HepG2 (cell line): Measurements from ENCODE around the gene VPS25. TPM values are rescaled to one million over a fixed set of nuclear protein-coding genes. Genes with fewer than 3 reads are reported as not detected.

ENCODE experiments used
- CSRNP2 ChIP-seq: sonication (generic); formaldehyde crosslinking; conservative IDR thresholded peaks from 2 replicates; pipeline ENCODE4 v1.8.0; 2022; ENCODE audit warnings: low read depth, missing genetic modification reagents
- ETV5 ChIP-seq: IDR thresholded peaks from 2 replicates; pipeline ENCODE4 v1.6.1; 2018; ENCODE audit warnings: missing biosample characterization, missing genetic modification reagents, inconsistent platforms, borderline replicate concordance
- FOXK1 ChIP-seq: sonication (generic); formaldehyde crosslinking; IDR thresholded peaks from 2 replicates; pipeline ENCODE4 v1.4.0; 2020; ENCODE audit warnings: low read depth, missing genetic modification reagents, borderline replicate concordance
- KAT2B ChIP-seq: fragments of 150-350 bp; IDR thresholded peaks from 2 replicates; pipeline ENCODE4 v1.6.1; 2014; ENCODE audit warnings: low read depth, low read length, borderline replicate concordance
- KLF6 ChIP-seq: IDR thresholded peaks from 2 replicates; pipeline ENCODE4 v1.8.0; 2016; ENCODE audit warnings: missing biosample characterization, missing genetic modification reagents
- LRRFIP1 ChIP-seq: sonication (generic); formaldehyde crosslinking; conservative IDR thresholded peaks from 2 replicates; pipeline ENCODE4 v1.4.0; 2020; ENCODE audit warnings: missing genetic modification reagents
- MXD3 ChIP-seq: IDR thresholded peaks from 2 replicates; pipeline ENCODE4 v1.6.1; 2016; ENCODE audit warnings: mild to moderate bottlenecking, missing biosample characterization, missing genetic modification reagents
- NPAS2 ChIP-seq: sonication (generic); formaldehyde crosslinking; IDR thresholded peaks from 2 replicates; pipeline ENCODE4 v1.8.0; 2022; ENCODE audit warnings: mild to moderate bottlenecking, missing genetic modification reagents, borderline replicate concordance
- PHF20 ChIP-seq: sonication (generic); formaldehyde crosslinking; IDR thresholded peaks from 2 replicates; pipeline ENCODE4 v1.5.0; 2020; ENCODE audit warnings: mild to moderate bottlenecking, missing genetic modification reagents
- RBM22 ChIP-seq: fragments of 200-400 bp; formaldehyde crosslinking; optimal IDR thresholded peaks from 2 replicates; pipeline ENCODE3; 2017; ENCODE audit warnings: mild to moderate bottlenecking, low read length, moderate library complexity
- TCF12 ChIP-seq, 2 experiments: fragments of 450-650 bp in 1 of 2; sonication (generic) in 1 of 2; formaldehyde crosslinking in 1 of 2; IDR thresholded peaks; 2 replicates each; pipeline versions ENCODE4 v1.6.1 to v1.8.0; 2017 to 2022; ENCODE audit warnings: antibody characterized with exemption in 1 of 2, mild to moderate bottlenecking in 1 of 2, missing genetic modification reagents in 1 of 2, moderate library complexity in 1 of 2
- TEF ChIP-seq: sonication (generic); formaldehyde crosslinking; IDR thresholded peaks from 2 replicates; pipeline ENCODE4 v1.5.0; 2020; ENCODE audit warnings: missing genetic modification reagents
- ZBTB34 ChIP-seq: sonication (generic); formaldehyde crosslinking; IDR thresholded peaks from 2 replicates; pipeline ENCODE4 v1.8.0; 2022; ENCODE audit warnings: mild to moderate bottlenecking, missing genetic modification reagents
- ZFAT ChIP-seq: sonication (generic); formaldehyde crosslinking; conservative IDR thresholded peaks from 2 replicates; pipeline ENCODE4 v1.8.1; 2023; ENCODE audit warnings: missing genetic modification reagents, inconsistent platforms
- ZNF138 ChIP-seq: sonication (generic); formaldehyde crosslinking; IDR thresholded peaks from 2 replicates; pipeline ENCODE4 v1.5.0; 2020; ENCODE audit warnings: mild to moderate bottlenecking, low read depth, missing genetic modification reagents
- ZNF18 ChIP-seq: sonication (generic); formaldehyde crosslinking; IDR thresholded peaks from 2 replicates; pipeline ENCODE4 v1.8.0; 2022; ENCODE audit warnings: mild to moderate bottlenecking, missing genetic modification reagents; ENCODE audit not compliant: insufficient replicate concordance
- ZNF225 ChIP-seq: sonication (generic); formaldehyde crosslinking; IDR thresholded peaks from 2 replicates; pipeline ENCODE4 v1.4.0; 2020; ENCODE audit warnings: mild to moderate bottlenecking, missing genetic modification reagents
- ZNF235 ChIP-seq: sonication (generic); formaldehyde crosslinking; IDR thresholded peaks from 2 replicates; pipeline ENCODE4 v1.8.1; 2023; ENCODE audit warnings: mild to moderate bottlenecking, missing genetic modification reagents, borderline replicate concordance
- ZNF329 ChIP-seq: sonication (generic); formaldehyde crosslinking; IDR thresholded peaks from 2 replicates; pipeline ENCODE4 v1.9.0; 2021; ENCODE audit warnings: low read depth, mild to moderate bottlenecking, missing genetic modification reagents
- ZNF484 ChIP-seq: sonication (generic); formaldehyde crosslinking; IDR thresholded peaks from 2 replicates; pipeline ENCODE4 v1.5.1; 2020; ENCODE audit warnings: mild to moderate bottlenecking, low read depth, missing genetic modification reagents, borderline replicate concordance
- polyA plus RNA-seq, 8 experiments: library from polyadenylated mRNA; depleted of rRNA in 3 of 8; stranded (reverse) in 7 of 8; unstranded in 1 of 8; fragments of >200 nt; fragmentation: Illumina TruSeq in 4 of 8; extraction: Trizol in 4 of 8; gene quantifications; 2 replicates each; pipeline versions ENCODE4 v1.2.1 to v1.2.3, GENCODE V29; 2011 to 2016; ENCODE audit warnings: low read depth in 4 of 8, missing spikeins in 1 of 8, mixed read lengths in 1 of 8; ENCODE audit not compliant: insufficient read depth in 1 of 8
- total RNA-seq, 5 experiments: library from RNA; depleted of rRNA; stranded (reverse); fragments of >200 nt; fragmentation: Illumina TruSeq; extraction: Trizol; gene quantifications; 2 replicates each; pipeline ENCODE4 v1.2.3, GENCODE V29; 2016; ENCODE audit warnings: low read depth in 1 of 5

The VPS25 gene
- total and polyA plus RNA-seq, 2 of the 13 experiments (the other 11 are each of a cell fraction or from before 2014, with no cell fraction given), result 161 to 249 TPM

GRCh38 chr17:42803074-42803883, 30.0 kb downstream of the VPS25 start (continued):
- TF ChIP-seq LRRFIP1 (CRISPR knock-in tag), result no peak
- TF ChIP-seq RBM22, result no peak
- no peak for TF ChIP-seq MXD3 (CRISPR knock-in tag)
- no peak for TF ChIP-seq NPAS2 (CRISPR knock-in tag)
- no peak for TF ChIP-seq PHF20 (CRISPR knock-in tag)
- no peak for TF ChIP-seq CSRNP2 (CRISPR knock-in tag)
- peak; percentile 84; the same call in 1 of the 2 replicates for TF ChIP-seq ZBTB34
- no peak for TF ChIP-seq ZFAT (CRISPR knock-in tag)
- TF ChIP-seq TCF12 (IDR thresholded peaks at IDR 0.05), result no peak
- no peak for TF ChIP-seq TCF12 (CRISPR knock-in tag; IDR thresholded peaks at IDR 0.05)
- TF ChIP-seq ZNF138 (CRISPR knock-in tag), result no peak
- no peak for TF ChIP-seq KAT2B
- no peak for TF ChIP-seq ZNF484 (CRISPR knock-in tag)
- TF ChIP-seq ZNF18 (CRISPR knock-in tag), result no peak
- TF ChIP-seq ZNF235 (CRISPR knock-in tag), result no peak
- TF ChIP-seq TEF (CRISPR knock-in tag), result no peak
- TF ChIP-seq ZNF329 (CRISPR knock-in tag), result no peak
- TF ChIP-seq KLF6 (CRISPR knock-in tag), result no peak
- peak; percentile 45; the same call in 1 of the 2 replicates for TF ChIP-seq ETV5 (CRISPR knock-in tag)
- no peak for TF ChIP-seq ZNF225 (CRISPR knock-in tag)
- no peak for TF ChIP-seq FOXK1 (CRISPR knock-in tag)
